Right renal cortex interstitium (tissue), 3 donors: ENCODE data around the gene SLC28A3. TPM values are rescaled to one million over a fixed set of nuclear protein-coding genes. Genes with fewer than 3 reads are reported as not detected.

Experiments used
- DNase-seq, 3 donors: peaks; one replicate each; pipeline ENCODE4 v3.0.0-alpha.2; 2013; ENCODE audit warnings: low read depth in 3 of 3, low spot score in 2 of 3
- polyA plus RNA-seq, 3 donors: library from polyadenylated mRNA; unstranded; fragments of 120-200 nt; gene quantifications; one replicate each; pipeline ENCODE4 v1.2.1, GENCODE V29; 2013; ENCODE audit not compliant: insufficient read length in 3 of 3

Gene SLC28A3
- polyA plus RNA-seq, 3 donors, result 0.03 to 0.07 TPM; not detected in 1

GRCh38 chr9:84303061-84303460 is 37.5 kb downstream of the SLC28A3 start:
- DNase-seq, result no peak

- no peak for DNase-seq
Measured at GRCh38 chr9:84301851-84302250, 38.7 kb downstream of the SLC28A3 start.

- no peak for DNase-seq
Measured at GRCh38 chr9:84300271-84300670, 40.3 kb downstream of the SLC28A3 start.

- DNase-seq, result no peak
Measured at GRCh38 chr9:84297162-84297821, 43.3 kb downstream of the SLC28A3 start.

GRCh38 chr9:84296146-84296843 is 44.3 kb downstream of the SLC28A3 start:
- no peak for DNase-seq

- no peak for DNase-seq
Measured at GRCh38 chr9:84294241-84294950, 46.2 kb downstream of the SLC28A3 start.

- DNase-seq, result no peak
Measured at GRCh38 chr9:84293001-84293798, 47.4 kb downstream of the SLC28A3 start.

GRCh38 chr9:84285381-84285780 is 55.2 kb downstream of the SLC28A3 start:
- DNase-seq, result no peak

GRCh38 chr9:84283946-84284345 is 56.6 kb downstream of the SLC28A3 start:
- DNase-seq, result no peak

GRCh38 chr9:84278130-84278529 is 62.4 kb downstream of the SLC28A3 start:
- no peak for DNase-seq

GRCh38 chr9:84277646-84278045 is 62.9 kb downstream of the SLC28A3 start:
- DNase-seq, result no peak

- no peak for DNase-seq
Measured at GRCh38 chr9:84276741-84277140, 63.8 kb downstream of the SLC28A3 start.

- no peak for DNase-seq
Measured at GRCh38 chr9:84271921-84272556, 68.5 kb downstream of the SLC28A3 start.

GRCh38 chr9:84271531-84271900 is 69.0 kb downstream of the SLC28A3 start:
- peak in 2 of 3 donors; percentile 51 to 69 for DNase-seq

GRCh38 chr9:84270847-84271530 is 69.6 kb downstream of the SLC28A3 start:
- no peak for DNase-seq

- DNase-seq, result no peak
Measured at GRCh38 chr9:84266087-84266561, 74.4 kb downstream of the SLC28A3 start.

- DNase-seq, result no peak
Measured at GRCh38 chr9:84264307-84265029, 76.1 kb downstream of the SLC28A3 start.

GRCh38 chr9:84261070-84261746 is 79.3 kb downstream of the SLC28A3 start:
- DNase-seq, result peak in 2 of 3 donors; percentile 52 to 67

GRCh38 chr9:84258371-84258770 is 82.2 kb downstream of the SLC28A3 start:
- no peak for DNase-seq
